GM18519 (cell line): ENCODE data around the gene ALPP.

Source experiments
- ATAC-seq: cut with Tn5 transposase; IDR thresholded peaks from one replicate; pipeline ENCODE4 v1.9.1; 2021; ENCODE audit warnings: mild to moderate bottlenecking, moderate library complexity; ENCODE audit not compliant: unreplicated experiment, low FRiP score

ALPP gene

DNA sequence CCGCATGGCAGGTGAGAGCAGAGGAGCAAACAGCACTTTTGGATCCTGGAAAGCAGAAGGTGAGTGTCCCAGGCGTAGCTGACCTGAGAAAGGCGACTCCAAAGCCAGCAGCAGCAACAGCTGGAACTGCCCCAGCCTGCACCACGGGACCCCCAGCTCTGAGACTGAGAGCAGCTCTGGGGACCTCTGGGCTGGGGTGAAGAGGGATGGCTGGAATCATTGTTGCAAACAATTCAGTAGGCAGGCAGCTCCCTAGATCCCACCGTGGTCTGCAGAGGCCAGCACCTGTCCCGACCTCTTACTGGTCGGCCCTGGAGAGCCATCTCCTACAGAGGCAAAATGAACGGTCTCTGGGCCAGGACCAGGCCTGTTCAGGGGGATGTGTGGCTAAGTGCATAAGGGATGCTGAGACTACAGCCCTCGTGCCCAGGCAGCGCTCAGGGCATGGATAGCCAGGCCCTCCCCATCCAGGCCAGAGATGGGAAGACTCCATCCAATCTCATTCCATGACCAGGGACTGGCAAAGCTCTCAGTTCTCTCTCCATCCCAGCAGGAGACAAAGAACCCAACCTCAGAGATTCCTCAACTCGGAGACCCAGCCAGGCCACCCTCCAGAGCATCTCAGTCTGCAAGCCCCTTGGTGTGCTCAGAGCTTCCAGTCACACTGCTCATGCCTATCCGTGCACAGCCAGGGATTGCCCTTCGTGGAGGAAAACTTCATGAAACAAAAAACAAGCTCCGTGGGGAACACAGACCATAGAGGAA, 38.2 kb upstream of the ALPP start:
- ATAC-seq = no peak

DNA sequence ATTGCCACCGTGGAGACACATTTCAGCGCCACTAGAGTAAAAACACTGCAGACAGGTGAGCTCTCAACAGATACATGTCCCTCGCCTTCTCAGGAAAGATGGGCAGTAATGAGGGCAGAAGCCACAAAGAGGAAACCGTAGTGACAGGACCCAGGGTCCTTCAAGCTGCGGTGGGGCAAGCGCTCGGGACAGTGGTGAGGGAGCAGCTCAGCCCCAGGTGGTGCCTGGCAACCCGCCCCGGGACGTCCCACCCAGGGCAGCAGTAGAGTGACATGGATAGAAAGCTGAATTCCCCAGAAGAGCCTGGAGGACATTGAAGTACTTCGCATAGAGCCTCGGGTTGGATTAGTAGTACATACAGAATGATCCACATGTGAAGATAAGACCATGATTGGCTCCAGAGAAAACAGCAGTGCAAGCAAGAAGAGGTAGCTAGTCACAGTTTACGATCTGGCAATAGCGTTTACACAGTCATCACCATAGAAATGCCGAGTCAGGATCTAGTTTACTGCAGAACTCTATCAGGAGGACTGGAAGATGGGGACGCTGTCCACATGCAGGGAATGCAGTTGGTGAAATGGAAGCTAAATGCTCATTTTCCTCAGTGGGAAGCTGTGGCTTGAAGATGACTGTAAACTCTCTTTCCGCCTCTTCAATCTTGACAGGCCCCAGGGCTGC, 37.4 kb upstream of the ALPP start:
- no peak for ATAC-seq

DNA sequence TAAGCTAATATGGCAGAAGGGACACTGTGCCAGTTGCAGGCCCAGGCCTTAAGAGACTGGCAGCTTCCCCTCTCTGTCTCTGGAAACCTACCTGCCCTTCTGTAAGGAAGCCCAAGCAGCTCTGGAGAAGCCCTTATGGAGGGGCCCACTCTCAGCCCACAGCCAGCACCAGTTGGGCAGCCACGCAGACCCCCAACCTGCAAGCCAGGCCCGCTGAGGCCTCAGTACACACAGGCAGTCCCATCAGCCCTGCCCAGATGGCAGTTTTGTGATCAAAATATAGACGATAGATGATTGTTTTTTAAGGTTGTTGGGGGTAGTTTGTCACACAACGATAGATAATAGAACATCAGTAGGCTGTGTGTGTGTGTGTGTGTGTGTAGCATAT, 36.8 kb upstream of the ALPP start:
- no peak for ATAC-seq

DNA sequence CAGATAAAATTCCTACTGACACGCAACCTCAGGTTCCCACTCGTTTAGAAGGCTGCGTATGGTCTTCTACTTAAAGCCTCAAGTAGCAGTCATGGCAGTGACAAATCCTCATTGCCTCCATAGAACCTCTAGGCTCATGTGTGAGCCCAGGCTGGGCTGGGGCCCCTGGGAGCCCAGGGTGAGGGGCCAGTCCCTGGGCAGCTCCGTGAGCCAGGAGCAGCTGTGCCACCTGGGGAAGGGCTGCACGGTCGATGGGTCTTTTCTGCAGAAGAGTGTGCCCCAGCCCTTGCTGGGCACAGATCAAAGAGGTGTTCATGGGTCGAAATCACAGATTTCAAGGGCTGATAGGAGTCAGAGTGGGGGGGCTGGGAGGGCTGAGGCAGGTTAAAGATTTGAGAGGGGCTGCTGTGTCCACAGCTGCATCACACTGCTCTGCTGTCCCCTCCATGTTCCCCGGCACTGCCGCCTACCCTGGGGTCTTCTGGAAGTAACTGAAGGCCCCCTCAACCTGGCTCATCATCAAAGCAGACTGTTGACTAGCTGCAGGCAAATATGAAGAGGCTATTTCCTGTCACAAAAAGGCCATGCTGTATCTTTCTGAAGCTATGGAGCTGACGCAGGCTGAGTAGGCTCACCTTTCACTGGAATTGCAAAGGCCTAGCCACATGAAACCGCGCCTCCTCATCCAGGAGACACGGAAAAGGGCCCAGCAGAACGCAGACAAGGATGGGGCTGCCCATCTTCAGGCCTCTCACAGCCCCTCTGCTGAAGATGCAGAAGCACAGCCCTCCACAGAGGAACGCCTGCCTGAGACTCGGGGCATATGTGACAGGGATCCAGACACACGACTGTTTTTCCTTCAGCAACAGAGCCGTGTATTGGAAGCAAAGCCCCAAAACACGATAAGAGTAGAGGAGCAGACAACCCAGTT, 35.7 kb upstream of the ALPP start:
- no peak for ATAC-seq

DNA sequence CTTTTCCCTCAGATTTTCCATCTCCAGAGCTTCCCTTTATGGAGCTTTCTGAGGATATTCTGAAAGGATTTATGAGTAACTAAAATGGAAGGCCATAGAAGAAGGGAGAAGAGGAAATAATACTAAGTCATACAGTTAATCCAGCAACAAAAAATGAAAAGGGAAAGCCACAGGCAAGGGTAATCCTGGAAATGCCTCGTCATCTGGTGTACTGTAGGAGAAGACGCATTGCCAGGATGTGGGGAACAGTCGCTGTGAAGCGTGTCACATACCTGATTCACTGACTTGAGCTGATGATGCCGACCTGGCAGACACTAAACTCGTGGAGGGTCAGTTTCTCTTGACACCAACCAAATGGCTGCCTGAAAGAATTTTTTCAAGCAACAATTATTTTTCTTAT, 34.7 kb upstream of the ALPP start:
- ATAC-seq = no peak

DNA sequence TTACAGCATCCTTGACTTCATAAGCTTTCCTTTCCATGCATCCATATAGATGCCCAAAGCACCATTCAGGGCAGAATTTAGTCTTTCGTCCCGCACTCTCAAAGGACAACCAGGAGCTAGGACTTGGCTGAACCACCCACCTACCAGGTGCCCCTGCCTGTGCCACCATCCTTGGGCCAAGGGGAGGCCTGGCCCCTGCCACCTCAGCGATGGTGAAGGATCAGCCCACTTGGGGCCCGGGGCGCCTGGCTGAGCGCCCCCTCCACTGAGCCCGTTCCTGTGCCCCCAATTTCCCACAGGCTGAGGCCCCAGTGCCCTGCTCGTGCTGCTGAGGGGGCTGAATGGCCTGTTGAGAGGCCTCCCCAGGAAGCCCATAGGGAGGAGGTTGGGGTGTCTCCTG, 33.3 kb upstream of the ALPP start:
- ATAC-seq = no peak

DNA sequence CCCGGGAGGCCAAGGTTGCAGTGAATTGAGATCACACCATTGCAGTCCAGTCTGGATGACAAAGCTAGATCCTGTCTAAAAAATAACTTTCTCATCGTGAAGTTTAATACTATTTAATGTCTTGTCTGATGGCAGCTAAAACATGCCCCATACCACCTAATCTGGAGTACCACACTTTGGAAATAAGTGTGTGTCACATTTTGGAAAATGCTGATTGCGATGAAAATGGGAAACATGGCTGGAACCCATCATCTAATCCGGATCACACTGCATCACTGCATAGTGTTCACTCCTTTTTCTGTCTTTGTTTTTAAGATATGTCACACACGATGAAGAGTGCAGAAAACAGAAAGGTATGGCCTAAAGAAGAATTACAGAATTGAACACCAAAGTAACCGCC, 31.2 kb upstream of the ALPP start:
- no peak for ATAC-seq

DNA sequence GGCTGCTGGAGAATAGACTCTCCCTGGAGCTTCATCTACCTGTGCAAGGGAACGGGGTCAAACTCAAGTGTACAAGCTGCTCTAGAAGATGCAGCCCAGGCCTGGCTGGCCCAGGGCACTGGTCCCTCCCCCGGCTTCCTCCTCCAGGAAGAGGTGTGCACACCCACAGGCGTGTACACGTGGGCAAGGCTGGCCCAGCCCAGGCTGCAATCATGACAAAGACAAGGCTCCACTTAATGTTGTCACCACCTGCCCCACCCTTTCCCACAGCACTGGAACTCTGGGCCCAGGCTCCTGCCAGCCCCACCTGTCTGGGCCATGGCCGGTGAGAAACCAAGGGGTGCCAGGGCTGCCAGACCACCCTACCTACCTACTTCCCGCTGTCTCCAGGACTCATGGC, 29.6 kb upstream of the ALPP start:
- no peak for ATAC-seq

DNA sequence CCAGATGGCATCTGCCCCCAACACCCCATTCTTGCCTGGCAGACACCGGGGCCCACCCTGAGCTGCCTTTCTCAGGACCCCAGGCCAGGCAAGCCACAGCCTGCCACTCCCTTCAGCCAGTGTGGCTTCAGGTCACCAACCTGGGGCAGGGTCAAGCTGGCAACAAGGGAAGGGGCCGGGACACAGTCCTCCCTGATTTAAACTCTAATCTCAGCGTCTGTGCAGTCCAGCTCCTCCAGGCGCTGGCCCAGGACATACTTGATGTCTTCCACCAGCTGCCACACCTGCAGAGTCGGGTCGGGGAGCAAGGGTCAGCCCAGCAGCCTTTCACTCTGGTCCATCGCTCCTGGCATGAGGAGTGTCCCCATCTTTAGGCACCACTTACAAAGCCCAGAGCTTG, 29.0 kb upstream of the ALPP start:
- no peak for ATAC-seq

DNA sequence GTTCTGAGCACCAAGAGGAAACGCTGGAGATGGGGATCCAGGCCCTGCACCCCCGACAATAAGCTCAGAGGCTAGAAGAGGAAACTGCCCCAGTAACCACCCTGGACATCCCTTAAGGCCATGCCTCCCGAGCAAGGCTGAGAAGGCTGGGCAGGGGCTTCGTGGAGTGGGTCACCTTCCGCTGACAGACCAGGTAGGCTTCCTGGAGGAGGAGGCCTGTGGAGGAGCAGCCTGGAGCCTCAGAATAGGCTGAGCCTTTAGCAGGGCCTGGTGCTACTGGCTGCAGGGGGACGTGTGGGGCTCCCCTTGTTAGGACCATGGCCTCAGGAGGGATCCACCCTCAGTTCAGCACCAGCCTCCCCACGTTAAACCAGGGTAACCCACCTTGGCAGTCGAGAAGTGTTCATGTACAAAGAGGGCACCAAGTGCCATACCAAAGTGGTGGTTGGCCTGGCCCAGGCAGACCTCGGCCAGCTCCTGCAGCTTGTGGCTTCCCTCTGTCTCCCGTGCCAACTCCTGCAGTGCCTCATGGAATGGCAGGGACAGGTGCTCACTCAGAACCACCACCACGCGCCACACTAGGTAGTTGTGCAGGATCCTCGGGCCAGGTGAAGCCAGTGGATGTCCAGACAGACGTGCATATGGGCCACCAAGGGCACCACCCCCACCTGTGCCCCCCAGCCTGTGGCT, 28.5 kb upstream of the ALPP start:
- no peak for ATAC-seq

DNA sequence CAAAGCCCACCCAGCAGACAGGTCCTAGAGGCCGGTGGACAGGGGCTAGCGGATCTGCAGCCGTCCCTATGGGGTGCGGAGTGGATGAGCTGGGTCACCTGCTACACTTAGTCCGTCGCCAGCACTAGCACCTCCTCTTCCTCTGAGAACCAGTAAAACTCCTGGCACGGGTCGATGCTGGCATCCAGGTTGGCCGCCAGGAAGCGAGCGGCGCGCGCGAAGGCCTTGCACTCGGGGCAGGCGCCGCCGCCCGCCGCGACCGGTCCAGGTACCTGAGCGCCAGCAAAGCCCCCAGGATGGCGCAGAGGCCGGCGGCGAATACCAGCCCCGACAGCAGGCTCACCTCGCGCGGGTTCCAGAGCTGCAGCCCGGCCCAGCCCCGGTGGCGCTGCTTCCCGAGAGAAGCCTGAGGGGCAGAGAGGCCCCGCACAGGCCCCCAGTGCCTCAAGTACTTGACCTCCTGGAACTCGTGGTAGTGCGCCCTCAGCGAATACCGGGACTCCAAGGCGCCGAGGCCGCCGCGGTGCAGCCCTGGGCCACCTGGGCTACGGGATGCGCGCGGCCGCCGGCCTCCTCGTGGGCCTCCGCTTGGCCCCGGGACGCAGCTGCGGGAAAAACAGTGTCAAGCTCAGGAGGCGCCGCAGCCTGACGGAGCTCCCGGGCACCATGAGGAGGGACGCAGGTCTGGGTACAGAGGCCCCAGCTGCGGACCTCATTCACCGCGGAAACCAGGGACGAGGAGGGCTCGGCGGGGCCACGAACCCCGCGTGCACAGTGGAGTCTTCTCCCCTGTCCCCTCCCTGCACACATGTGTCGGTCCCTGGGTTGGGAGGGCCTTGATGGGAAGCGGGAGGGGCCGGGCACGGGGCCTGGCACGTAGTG, 27.5 kb upstream of the ALPP start:
- ATAC-seq = no peak

DNA sequence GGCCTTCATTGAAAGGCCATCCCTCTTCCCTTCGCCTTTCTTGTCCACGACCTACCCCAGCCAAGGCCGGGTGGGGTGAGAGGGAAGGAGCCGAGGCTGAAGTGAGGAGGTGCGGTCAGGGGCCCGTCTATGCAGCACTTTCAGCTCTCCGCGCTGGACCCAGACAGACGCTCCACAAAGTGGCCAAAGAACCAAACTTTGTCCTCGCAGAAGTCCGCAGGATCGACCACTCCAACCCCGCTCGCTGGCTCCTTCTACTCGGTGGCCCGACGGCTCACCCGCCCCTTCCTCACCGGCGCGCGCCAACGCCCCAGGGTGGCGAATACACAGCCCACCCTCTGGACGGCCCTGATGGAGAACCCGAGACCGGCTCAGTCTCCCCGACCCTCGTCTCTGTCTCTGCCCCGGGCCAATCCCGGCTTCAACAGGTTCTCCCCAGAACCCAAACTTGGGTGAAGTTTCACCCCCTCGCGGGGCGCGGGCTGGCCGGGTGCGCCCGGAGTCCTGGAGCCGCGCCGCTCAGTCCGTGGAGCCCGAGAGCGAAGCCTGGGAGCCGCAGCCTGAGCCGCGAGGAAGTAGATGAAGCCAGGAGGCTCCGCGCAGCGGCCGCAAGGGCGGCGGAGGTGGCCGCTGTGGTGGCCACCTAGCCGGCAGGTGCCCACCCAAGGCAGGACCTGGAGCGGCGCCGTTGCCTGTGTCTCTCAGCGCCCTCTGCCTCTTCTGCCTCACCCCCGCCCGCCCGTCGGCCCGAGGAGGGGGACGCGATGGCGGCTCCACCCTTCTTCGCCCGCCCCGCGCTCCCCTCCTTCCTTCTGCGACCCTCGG, 26.7 kb upstream of the ALPP start:
- no peak for ATAC-seq

DNA sequence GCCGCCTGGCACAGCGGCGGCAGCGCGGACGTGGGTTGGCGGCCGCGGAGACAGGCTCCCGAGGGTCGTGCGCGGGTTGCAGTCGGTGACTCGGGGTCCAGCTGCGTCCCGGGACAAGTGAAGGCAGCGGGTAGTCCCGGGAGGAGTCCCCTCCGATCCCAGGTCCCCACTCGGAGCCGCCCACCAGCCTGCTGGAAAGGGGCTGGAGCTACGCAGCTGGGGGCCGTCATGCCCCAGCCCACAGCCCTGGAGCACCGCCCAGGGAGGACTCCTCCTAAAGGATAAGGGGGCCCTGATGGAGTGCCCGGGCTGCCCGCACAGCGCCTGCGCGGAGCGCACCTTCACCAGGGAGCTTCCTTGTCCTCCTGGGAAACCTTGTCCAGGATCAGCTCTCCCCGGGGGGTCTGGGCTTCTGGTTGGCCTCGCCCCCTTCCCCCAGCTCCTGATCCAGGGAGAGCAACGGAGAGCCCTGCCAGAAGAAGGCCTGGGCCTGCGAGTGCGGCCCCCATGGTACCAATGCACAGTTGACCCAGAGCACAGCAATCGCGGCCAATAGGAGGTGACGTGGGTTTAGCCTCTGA, 25.9 kb upstream of the ALPP start:
- no peak for ATAC-seq

DNA sequence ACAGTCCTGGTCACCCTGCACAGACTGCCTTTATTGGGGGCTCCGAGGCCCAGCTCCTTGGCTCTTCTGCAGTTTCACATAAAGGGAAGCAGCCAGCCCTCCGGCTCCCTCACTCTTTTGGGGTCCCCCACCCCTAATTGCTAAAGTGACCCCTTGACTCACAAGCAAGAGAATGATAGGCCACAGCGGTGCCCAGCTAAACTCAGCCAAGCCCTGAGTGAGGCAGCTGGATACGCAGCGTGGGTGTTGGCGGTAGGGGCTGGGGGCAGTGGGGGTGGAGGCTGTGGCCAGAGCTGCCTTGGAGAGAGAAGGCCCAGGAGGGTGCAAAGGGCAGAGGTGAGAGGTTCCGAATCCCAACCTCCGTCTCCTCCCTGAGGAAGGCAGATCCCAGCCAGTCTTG, 25.5 kb upstream of the ALPP start:
- ATAC-seq = no peak

DNA sequence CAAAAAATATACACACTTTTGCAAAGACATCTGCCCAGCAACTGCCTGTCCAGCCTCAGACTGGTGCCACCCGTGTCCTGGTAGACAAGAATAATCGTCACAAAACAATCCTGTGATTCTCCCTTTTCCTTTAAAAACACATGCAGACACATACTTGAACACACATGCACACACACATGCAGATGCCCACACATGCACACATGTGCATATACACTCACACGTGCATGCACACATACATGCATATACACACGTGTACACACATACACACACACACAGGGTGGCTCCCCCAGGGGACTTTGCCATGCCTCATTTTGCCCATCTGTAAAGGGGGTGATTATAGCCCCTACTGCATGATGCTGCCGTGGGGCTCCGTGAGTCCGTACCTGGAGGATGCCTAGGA, 24.9 kb upstream of the ALPP start:
- ATAC-seq = no peak

DNA sequence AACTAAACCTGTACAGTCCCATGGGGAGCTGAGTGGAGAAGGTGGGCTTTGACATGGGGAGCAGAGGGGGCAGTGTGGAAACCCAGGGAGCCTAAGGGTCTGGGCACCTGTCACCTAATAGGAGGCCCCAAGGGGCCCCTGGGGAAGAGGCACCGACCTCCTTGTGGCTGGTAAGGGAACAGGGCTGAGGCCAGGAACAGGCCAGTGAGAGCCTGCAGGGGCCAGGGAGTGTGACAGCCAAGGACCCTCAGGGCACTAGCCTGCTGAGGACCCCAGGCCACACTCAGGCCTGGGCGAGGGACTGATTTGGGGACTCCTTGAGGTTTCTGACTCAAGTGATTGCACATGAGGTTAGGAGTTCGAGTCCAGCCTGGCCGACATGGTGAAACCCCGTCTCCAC, 24.5 kb upstream of the ALPP start:
- ATAC-seq = no peak

DNA sequence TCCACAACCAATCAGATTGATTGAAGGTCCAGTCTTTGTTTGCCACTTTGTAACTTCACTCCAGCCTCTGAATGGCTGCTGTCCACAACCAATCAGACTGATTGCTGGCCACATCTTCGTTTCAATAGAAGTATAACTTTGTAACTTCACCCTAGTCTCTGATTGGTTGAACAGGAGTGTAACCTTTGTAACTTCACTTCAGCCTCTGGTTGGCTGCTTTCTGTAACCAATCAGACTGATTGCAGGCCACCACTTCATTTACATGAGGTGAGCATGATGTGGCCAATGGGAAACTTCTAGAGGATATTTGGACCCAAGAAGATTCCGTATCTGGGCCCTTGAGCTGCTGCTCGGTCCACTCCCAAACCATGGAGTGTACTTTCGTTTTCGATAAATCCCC, 16.9 kb upstream of the ALPP start:
- no peak for ATAC-seq

DNA sequence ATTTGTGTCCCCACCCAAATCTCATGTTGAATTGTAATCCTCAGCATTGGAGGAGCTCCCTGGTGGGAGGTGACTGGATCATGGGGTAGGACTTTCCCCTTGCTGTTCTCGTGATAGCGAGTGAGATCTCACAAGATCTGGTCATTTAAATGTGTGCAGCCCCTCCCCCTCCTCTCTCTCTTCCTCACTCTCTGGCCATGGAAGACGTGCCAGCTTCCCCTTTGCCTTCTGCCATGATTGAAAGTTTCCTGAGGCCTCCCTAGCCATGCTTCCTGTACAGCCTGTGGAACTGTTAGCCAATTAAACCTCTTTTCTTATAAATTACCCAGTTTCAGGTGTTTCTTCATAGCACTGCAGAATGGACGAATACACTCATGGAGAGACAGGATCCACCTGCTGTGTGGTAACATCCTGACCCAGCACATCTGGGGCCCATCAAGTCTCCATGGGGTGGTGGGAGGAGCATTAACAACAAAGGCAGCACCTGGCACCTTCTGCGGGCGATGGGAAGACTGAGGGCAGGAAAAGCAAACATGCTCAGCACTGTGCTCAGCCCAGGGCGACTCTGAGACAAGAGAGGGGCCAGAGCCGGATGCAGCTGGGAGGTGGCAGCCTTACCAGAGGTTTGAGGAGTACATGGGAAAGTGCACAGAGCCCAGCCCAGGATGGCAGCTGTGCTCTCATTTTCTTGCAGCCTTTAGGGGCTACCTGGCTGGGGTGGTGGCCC, 16.2 kb upstream of the ALPP start:
- ATAC-seq = no peak
